ENCODE measurements around the gene TMEM131L. TPM values are rescaled to one million over a fixed set of nuclear protein-coding genes. Genes with fewer than 3 reads are reported as not detected.

The TMEM131L gene
- polyA plus RNA-seq, 3 donors, result 11.2 to 58.3 (median 26.0) TPM

DNA sequence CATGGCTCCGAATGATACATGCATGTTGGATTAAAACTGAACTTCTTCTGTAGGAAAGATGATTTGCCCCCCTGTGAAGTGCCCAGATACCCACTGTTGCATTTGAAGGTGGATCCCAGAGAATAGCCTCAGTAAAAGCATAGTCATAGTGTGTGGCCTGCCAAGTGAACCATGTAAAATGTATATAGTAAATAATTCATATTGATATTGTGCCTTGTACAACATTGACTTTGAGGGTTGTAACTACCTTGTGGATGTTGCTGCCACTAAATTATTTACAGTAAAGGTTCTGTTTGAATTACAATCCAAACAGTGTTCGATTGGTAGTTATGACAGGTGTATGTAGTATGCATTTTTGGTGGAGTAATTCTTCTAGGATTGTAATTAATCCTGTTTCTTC, 19.2 kb downstream of the TMEM131L start:
- Histone ChIP-seq H3K27me3 (ENCODE audit: control insufficient read depth in 2 of 2, insufficient read depth in 2 of 2, low read length in 2 of 2) (no peaks in the 10 kb centered on the region), H3K79me2 (ENCODE audit: insufficient read depth, low read length) (peaks cover 96% of the 10 kb centered on the region), H2AFZ (ENCODE audit: insufficient read depth, low read depth, low read length, poor library complexity, severe bottlenecking) (no peak overlapping the region), H3K4me3 (replicated peaks in 1 of 3; ENCODE audit: low read depth in 2 of 3, low read length in 3 of 3) (no peak overlapping the region), H3K9ac (ENCODE audit: insufficient read depth, low read length, poor library complexity, severe bottlenecking) (no peak overlapping the region), H3K27ac (ENCODE audit: low read depth in 1 of 2, low read length in 2 of 2) (peak overlapping the region in 1 of 2 donors; percentile 93), H3K4me2 (replicated peaks; ENCODE audit: extremely low read depth, low read length, poor library complexity, severe bottlenecking) (no peak overlapping the region), H3K4me1 (ENCODE audit: control insufficient read depth in 1 of 2, insufficient read depth in 2 of 2, low read length in 2 of 2) (peaks cover 42 to 52% of the 10 kb centered on the region in 2 donors), H4K20me1 (ENCODE audit: insufficient read depth, low read length) (peaks cover 96% of the 10 kb centered on the region), H3K36me3 (replicated peaks in 1 of 2; ENCODE audit: control insufficient read depth in 1 of 2, insufficient read depth in 2 of 2, low read length in 2 of 2) (peaks cover 22 to 50% of the 10 kb centered on the region in 2 donors), H3K9me3 (replicated peaks in 1 of 2; ENCODE audit: control insufficient read depth in 1 of 2, insufficient read depth in 1 of 2, low read length in 2 of 2) (no peaks in the 10 kb centered on the region)
- peaks cover 70% of the 10 kb centered on the region for H3K4me1 Mint-ChIP-seq
- no CpG with 5 or more reads among the region's 2 CpGs for WGBS (ENCODE audit: insufficient coverage)
- H3K9me3 Mint-ChIP-seq, result no peaks in the 10 kb centered on the region
- TF ChIP-seq, protein P1, sequence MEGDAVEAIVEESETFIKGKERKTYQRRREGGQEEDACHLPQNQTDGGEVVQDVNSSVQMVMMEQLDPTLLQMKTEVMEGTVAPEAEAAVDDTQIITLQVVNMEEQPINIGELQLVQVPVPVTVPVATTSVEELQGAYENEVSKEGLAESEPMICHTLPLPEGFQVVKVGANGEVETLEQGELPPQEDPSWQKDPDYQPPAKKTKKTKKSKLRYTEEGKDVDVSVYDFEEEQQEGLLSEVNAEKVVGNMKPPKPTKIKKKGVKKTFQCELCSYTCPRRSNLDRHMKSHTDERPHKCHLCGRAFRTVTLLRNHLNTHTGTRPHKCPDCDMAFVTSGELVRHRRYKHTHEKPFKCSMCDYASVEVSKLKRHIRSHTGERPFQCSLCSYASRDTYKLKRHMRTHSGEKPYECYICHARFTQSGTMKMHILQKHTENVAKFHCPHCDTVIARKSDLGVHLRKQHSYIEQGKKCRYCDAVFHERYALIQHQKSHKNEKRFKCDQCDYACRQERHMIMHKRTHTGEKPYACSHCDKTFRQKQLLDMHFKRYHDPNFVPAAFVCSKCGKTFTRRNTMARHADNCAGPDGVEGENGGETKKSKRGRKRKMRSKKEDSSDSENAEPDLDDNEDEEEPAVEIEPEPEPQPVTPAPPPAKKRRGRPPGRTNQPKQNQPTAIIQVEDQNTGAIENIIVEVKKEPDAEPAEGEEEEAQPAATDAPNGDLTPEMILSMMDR (IDR thresholded peaks at IDR 0.05), result no peak
- peak overlapping the region in 2 of 7 donors; percentile 24 to 46 for H3K27ac Mint-ChIP-seq
- no peak overlapping the region for H3K4me3 Mint-ChIP-seq
- H3K27me3 Mint-ChIP-seq (ENCODE audit: low read depth in 3 of 3), result no peaks in the 10 kb centered on the region
- intact Hi-C loops (cut with micrococcal nuclease), result no loop called here
- no peak for DNase-seq
- H3K36me3 Mint-ChIP-seq, result peaks cover 35 to 42% of the 10 kb centered on the region in 2 donors

DNA sequence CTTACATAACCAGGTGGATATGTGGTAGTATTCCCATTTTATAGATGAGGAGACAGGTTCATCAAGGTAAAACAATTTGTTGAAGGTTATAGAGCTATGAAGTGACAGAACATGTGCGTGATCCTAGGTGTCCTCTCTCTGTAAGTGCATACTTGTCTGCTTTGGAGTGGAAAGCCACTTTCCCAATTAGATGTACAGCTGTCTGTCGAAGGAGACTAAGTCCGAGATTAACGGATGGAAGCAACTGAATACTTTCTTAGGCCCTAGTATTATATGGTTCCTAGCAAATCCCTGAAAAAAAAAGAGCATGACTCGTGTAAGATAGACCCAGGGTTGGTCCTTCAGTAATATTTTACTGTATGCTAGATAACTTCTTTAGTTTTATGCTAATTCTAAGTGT, 19.7 kb downstream of the TMEM131L start:
- peak overlapping the region; percentile 72 for H3K9ac ChIP-seq (ENCODE audit: insufficient read depth, low read length, poor library complexity, severe bottlenecking)
- Mint-ChIP-seq H3K4me1 (peaks cover 66% of the 10 kb centered on the region), H3K4me3 (no peak overlapping the region), H3K9me3 (no peaks in the 10 kb centered on the region), H3K36me3 (peaks cover 35 to 43% of the 10 kb centered on the region in 2 donors), H3K27me3 (ENCODE audit: low read depth in 3 of 3) (no peaks in the 10 kb centered on the region), H3K27ac (peak overlapping the region in 5 of 7 donors; percentile 19 to 46 (median 32))
- no peak overlapping the region for H3K4me3 ChIP-seq (replicated peaks in 1 of 3; ENCODE audit: low read depth in 2 of 3, low read length in 3 of 3)
- TF ChIP-seq, protein P1 (IDR thresholded peaks at IDR 0.05), result no peak
- WGBS (ENCODE audit: insufficient coverage), result 95% methylated on average over 3 of the region's 5 CpGs
- no peaks in the 10 kb centered on the region for H3K27me3 ChIP-seq (ENCODE audit: control insufficient read depth in 2 of 2, insufficient read depth in 2 of 2, low read length in 2 of 2)
- H2AFZ ChIP-seq (ENCODE audit: insufficient read depth, low read depth, low read length, poor library complexity, severe bottlenecking), result no peak overlapping the region
- DNase-seq, result no peak
- intact Hi-C loops (cut with micrococcal nuclease), result no loop called here
- no peaks in the 10 kb centered on the region for H3K9me3 ChIP-seq (replicated peaks in 1 of 2; ENCODE audit: control insufficient read depth in 1 of 2, insufficient read depth in 1 of 2, low read length in 2 of 2)
- peaks cover 18 to 46% of the 10 kb centered on the region in 2 donors for H3K36me3 ChIP-seq (replicated peaks in 1 of 2; ENCODE audit: control insufficient read depth in 1 of 2, insufficient read depth in 2 of 2, low read length in 2 of 2)
- H3K4me1 ChIP-seq (ENCODE audit: control insufficient read depth in 1 of 2, insufficient read depth in 2 of 2, low read length in 2 of 2), result peaks cover 39 to 49% of the 10 kb centered on the region in 2 donors
- H3K4me2 ChIP-seq (replicated peaks; ENCODE audit: extremely low read depth, low read length, poor library complexity, severe bottlenecking), result no peak overlapping the region
- peaks cover 96% of the 10 kb centered on the region for H4K20me1 ChIP-seq (ENCODE audit: insufficient read depth, low read length)
- H3K27ac ChIP-seq (ENCODE audit: low read depth in 1 of 2, low read length in 2 of 2), result peak overlapping the region in 1 of 2 donors; percentile 93
- H3K79me2 ChIP-seq (ENCODE audit: insufficient read depth, low read length), result peaks cover 96% of the 10 kb centered on the region

Data from CD14-positive monocyte (primary cell).